Kidney (tissue), 14 donors: ENCODE results near the gene ACKR2. TPM values are rescaled to one million over a fixed set of nuclear protein-coding genes. Genes with fewer than 3 reads are reported as not detected.
A peak's percentile ranks its signal among the peaks of the same experiment; 100 is the strongest.

Experiments used
- DNase-seq, 5 donors: peaks; one replicate each; pipeline ENCODE4 v3.0.0-alpha.2; 2013 to 2020
- FAIRE-seq: peaks from 2 replicates; lab custom pipeline; 2012; peaks lifted over from hg19 to GRCh38; lab: Jason Lieb, UNC
- H3K27ac ChIP-seq, 2 donors: one replicate each; pipeline ENCODE4 v1.7.0; 2013; ENCODE audit warnings: low read depth in 2 of 2, low read length in 2 of 2, inconsistent platforms in 1 of 2
- H3K27me3 ChIP-seq: one replicate; pipeline ENCODE4 v1.7.1; 2013; ENCODE audit warnings: low read length, inconsistent platforms; ENCODE audit not compliant: control insufficient read depth, insufficient read depth
- H3K36me3 ChIP-seq, 3 donors: one replicate each; pipeline versions ENCODE4 v1.7.0 to v1.7.1; 2013; ENCODE audit warnings: low read length in 3 of 3, control low read depth in 1 of 3, inconsistent platforms in 1 of 3; ENCODE audit not compliant: insufficient read depth in 3 of 3, control insufficient read depth in 2 of 3
- H3K4me1 ChIP-seq, 3 donors: one replicate each; pipeline versions ENCODE4 v1.7.0 to v1.7.1; 2013; ENCODE audit warnings: low read length in 3 of 3, inconsistent platforms in 1 of 3, low read depth in 1 of 3; ENCODE audit not compliant: control insufficient read depth in 2 of 3, insufficient read depth in 2 of 3
- H3K4me3 ChIP-seq, 3 donors: one replicate each; pipeline versions ENCODE4 v1.7.0 to v1.8.1; 2013; ENCODE audit warnings: low read length in 3 of 3, control low read depth in 1 of 3, inconsistent platforms in 1 of 3
- H3K9ac ChIP-seq, 3 donors: one replicate each; pipeline versions ENCODE4 v1.7.0 to v1.7.1; 2013; ENCODE audit warnings: low read length in 3 of 3, control low read depth in 1 of 3, inconsistent platforms in 1 of 3
- H3K9me3 ChIP-seq, 3 donors: one replicate each; pipeline versions ENCODE4 v1.7.0 to v1.7.1; 2013; ENCODE audit warnings: low read length in 3 of 3, control low read depth in 1 of 3, inconsistent platforms in 1 of 3; ENCODE audit not compliant: control insufficient read depth in 2 of 3, insufficient read depth in 1 of 3
- intact Hi-C: fragments of 100-400 bp; cut with DNase I; formaldehyde crosslinking; loops from one replicate; pipeline ENCODE4 v1.11.1; 2022
- polyA plus RNA-seq: library from polyadenylated mRNA; stranded (reverse); fragments of 350-450 nt; fragmentation: Illumina TruSeq; extraction: RNeasy Lipid Tissue Mini Kit (QIAGEN cat#74804); gene quantifications from one replicate; pipeline ENCODE4 v1.2.3, GENCODE V29; 2014; ENCODE audit warnings: low read depth, low replicate concordance; ENCODE audit not compliant: insufficient read depth
- total RNA-seq: library from RNA; stranded (reverse); fragmentation: NEBNext Ultra II Directional; extraction: Animal tissue kit (Norgen Biotek cat#: 25700); gene quantifications from one replicate; pipeline ENCODE4 v1.2.1, GENCODE V29; 2021
- TF ChIP-seq, protein P1 (sequence below): IDR thresholded peaks from 3 replicates; pipeline ENCODE4 v1.5.1; 2012; ENCODE audit warnings: mild to moderate bottlenecking, moderate library complexity, borderline replicate concordance; ENCODE audit not compliant: insufficient read depth; ENCODE audit errors: extremely low read depth
- donor health status: control.
- donor health status: control.
- donor health status: control.
- donor health status: control.
- donor health status: control.
- donor health status: DM: yes; HTN: yes; CAD: no.
- donor health status: Normal renal cell carcinoma (clear cell type).

The ACKR2 gene
- total and polyA plus RNA-seq, 2 donors from 2014 or later, result 0.86 to 8.9 TPM

GRCh38 chr3:42847731-42848130 is 38.5 kb downstream of the ACKR2 start:
- FAIRE-seq (no peak), DNase-seq (peak; percentile 39 to 87 (median 50))
- no peak overlapping the region for H3K9ac ChIP-seq
- peaks cover 0 to 18% (median 12%) of the 10 kb centered on the region in 3 donors for H3K4me1 ChIP-seq
- no peaks in the 10 kb centered on the region for H3K27me3 ChIP-seq
- intact Hi-C loops, result no loop called here
- H3K36me3 ChIP-seq, result no peaks in the 10 kb centered on the region
- H3K4me3 ChIP-seq, result no peak overlapping the region
- no peaks in the 10 kb centered on the region for H3K9me3 ChIP-seq
- TF ChIP-seq, protein P1, sequence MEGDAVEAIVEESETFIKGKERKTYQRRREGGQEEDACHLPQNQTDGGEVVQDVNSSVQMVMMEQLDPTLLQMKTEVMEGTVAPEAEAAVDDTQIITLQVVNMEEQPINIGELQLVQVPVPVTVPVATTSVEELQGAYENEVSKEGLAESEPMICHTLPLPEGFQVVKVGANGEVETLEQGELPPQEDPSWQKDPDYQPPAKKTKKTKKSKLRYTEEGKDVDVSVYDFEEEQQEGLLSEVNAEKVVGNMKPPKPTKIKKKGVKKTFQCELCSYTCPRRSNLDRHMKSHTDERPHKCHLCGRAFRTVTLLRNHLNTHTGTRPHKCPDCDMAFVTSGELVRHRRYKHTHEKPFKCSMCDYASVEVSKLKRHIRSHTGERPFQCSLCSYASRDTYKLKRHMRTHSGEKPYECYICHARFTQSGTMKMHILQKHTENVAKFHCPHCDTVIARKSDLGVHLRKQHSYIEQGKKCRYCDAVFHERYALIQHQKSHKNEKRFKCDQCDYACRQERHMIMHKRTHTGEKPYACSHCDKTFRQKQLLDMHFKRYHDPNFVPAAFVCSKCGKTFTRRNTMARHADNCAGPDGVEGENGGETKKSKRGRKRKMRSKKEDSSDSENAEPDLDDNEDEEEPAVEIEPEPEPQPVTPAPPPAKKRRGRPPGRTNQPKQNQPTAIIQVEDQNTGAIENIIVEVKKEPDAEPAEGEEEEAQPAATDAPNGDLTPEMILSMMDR, result no peak
- H3K27ac ChIP-seq, result peak overlapping the region; percentile 49 to 51

DNA sequence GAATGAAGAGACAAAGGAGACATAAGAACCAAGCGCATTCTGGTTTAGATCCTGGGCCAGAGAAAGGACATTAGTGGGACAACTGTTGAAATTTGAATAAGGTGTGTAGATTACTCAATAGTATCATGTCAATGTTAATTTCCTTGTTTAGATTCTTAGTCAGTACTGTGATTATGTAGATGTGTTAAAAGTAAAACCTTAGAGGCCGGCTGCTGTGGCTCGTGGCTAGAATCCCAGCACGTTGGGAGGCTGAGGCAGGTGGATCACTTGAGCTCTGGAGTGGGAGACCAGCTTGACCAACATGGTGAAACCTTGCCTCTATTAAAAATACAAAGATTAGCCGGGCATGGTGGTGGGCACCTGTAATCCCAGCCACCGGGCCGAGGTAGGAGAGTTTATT is 39.8 kb downstream of the ACKR2 start:
- Histone ChIP-seq H3K9me3 (no peaks in the 10 kb centered on the region), H3K36me3 (no peaks in the 10 kb centered on the region), H3K4me1 (peaks cover 0 to 11% (median 10%) of the 10 kb centered on the region in 3 donors), H3K27me3 (no peaks in the 10 kb centered on the region), H3K4me3 (no peak overlapping the region), H3K9ac (no peak overlapping the region), H3K27ac (no peak overlapping the region)
- peak in 1 of 5 donors; percentile 4 for DNase-seq
- FAIRE-seq, result no peak
- TF ChIP-seq, protein P1, result no peak
- intact Hi-C loops, result no loop called here

DNA sequence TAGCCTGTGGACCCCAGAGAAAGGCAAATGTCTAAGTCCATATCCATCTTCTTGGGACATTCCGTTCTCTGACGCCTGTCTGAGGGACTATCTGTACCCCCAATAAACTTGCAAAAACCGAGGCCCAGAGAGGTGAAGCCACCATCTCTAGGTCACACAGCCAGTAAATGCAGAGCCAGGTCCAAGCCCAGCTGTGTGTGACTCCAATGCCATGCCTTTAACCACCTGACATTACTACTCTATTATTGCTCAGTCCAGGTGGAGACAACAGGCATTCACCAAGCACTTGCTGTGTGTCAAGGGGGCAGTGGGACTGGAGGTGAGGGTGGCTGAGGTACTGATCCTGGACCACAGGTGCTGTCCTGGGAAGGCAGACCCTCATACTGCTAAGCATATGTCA is 41.0 kb downstream of the ACKR2 start:
- no peaks in the 10 kb centered on the region for H3K9me3 ChIP-seq
- TF ChIP-seq, protein P1, result no peak
- FAIRE-seq, result no peak

More for the DNA sequence above, 41.0 kb downstream of the ACKR2 start:
- DNase-seq, result peak in 1 of 5 donors; percentile 20
- H3K4me3 ChIP-seq, result no peak overlapping the region
- H3K27me3 ChIP-seq, result no peaks in the 10 kb centered on the region
- H3K4me1 ChIP-seq, result peaks cover 0 to 10% (median 9%) of the 10 kb centered on the region in 3 donors
- no peaks in the 10 kb centered on the region for H3K36me3 ChIP-seq
- H3K27ac ChIP-seq, result no peak overlapping the region
- intact Hi-C loops, result no loop called here
- H3K9ac ChIP-seq, result no peak overlapping the region
